Rectal smooth muscle tissue (tissue), 1 donor: ENCODE measurements around the gene CDC42.
A peak's percentile ranks its signal among the peaks of the same experiment; 100 is the strongest.

ENCODE experiments used
- H3K27ac ChIP-seq: one replicate; pipeline ENCODE4 v1.7.0; 2013; ENCODE audit warnings: low read depth, low read length, inconsistent platforms
- H3K27me3 ChIP-seq: one replicate; pipeline ENCODE4 v1.7.0; 2013; ENCODE audit warnings: low read length; ENCODE audit not compliant: control insufficient read depth, insufficient read depth
- H3K36me3 ChIP-seq: one replicate; pipeline ENCODE4 v1.7.0; 2013; ENCODE audit warnings: low read length; ENCODE audit not compliant: control insufficient read depth, insufficient read depth
- H3K4me1 ChIP-seq: one replicate; pipeline ENCODE4 v1.7.0; 2013; ENCODE audit warnings: low read length; ENCODE audit not compliant: control insufficient read depth, insufficient read depth
- H3K4me3 ChIP-seq: one replicate; pipeline ENCODE4 v1.7.0; 2013; ENCODE audit warnings: low read length
- H3K9ac ChIP-seq: one replicate; pipeline ENCODE4 v1.7.0; 2013; ENCODE audit warnings: low read length

Gene CDC42

GRCh38 chr1:22043198-22043769 lies 9.2 kb upstream of the CDC42 start:
- no peak overlapping the region for H3K27ac ChIP-seq
- no peak overlapping the region for H3K9ac ChIP-seq
- peaks cover 5% of the 10 kb centered on the region for H3K4me1 ChIP-seq
- H3K27me3 ChIP-seq: no peaks in the 10 kb centered on the region
- no peak overlapping the region for H3K4me3 ChIP-seq
- H3K36me3 ChIP-seq: no peaks in the 10 kb centered on the region

- Histone ChIP-seq H3K27me3 (no peaks in the 10 kb centered on the region), H3K27ac (no peak overlapping the region), H3K36me3 (no peaks in the 10 kb centered on the region), H3K4me3 (no peak overlapping the region), H3K9ac (no peak overlapping the region), H3K4me1 (peaks cover 3% of the 10 kb centered on the region)
Measured at GRCh38 chr1:22044690-22045420, 7.7 kb upstream of the CDC42 start.

DNA sequence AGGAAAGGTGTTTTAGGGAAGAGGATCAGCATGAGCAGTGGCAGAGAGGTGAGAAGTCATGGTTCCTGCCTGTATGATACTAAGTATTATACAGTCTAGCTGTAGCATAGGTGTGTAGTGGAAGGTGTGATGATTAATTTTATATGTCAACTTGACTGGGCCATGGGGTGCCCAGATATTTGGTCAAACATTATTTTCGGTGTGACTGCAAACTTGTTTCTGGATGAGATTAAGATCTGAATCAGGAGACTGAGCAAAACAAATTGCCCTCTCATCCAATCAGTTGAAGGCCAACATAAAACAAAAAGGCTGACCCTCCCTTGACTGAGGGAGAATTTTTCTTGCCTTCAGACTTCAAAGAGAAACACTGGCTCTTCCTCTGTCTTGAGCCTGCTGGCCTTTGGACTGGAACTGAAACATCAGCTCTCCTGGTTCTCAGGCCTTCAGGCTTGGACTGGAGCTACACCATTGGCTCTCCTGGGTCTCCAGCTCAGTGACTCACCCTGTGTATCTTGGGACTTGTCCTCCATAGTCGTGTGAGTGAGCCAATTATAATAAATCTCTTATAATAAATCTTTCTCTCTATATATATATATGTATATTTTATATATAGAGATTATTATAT lies 6.8 kb upstream of the CDC42 start:
- H3K4me3 ChIP-seq: no peak overlapping the region
- no peak overlapping the region for H3K27ac ChIP-seq
- no peaks in the 10 kb centered on the region for H3K4me1 ChIP-seq
- H3K9ac ChIP-seq: no peak overlapping the region
- H3K36me3 ChIP-seq: no peaks in the 10 kb centered on the region
- no peaks in the 10 kb centered on the region for H3K27me3 ChIP-seq

DNA sequence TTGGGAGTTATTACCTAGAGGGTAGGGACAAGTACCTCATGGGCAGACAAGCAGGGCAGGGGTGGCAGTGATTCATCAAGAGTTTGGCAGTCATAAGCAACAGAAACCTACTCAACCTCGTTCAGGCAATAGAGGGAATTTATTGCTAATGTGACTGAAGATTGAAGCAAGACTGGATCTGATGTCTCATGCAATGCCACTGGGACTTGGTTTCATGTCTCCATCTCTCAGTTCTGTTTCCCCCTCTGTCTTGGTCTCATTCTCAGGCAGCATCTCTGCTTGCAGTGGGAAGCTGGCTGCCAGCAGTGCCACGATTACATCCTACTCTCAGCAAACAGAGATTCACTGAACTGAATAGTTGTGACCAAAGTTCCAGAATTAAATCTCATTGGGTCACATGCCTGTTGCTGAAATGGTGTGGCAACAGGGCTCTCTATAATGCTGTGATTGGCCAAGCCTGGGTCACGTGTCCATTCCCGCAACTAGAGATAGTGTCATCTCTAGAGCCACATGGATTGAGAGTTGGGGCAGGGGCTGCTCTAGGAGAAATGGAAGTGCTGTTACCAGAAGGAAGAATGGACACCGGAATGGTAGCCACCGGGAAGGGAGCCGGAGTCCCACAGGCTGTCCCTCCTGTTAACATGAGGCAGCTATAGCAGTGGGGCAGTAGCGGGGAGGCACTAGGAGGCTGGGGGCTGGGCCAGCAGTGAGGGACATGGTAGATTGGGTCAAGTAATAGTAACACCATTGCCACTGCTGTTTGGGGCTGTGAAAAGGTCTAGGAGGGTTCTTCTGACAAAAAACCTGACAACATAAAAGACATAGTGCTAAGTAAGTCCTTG lies 3.9 kb upstream of the CDC42 start:
- Histone ChIP-seq H3K27ac (no peak overlapping the region), H3K27me3 (no peaks in the 10 kb centered on the region), H3K4me3 (no peak overlapping the region), H3K9ac (no peak overlapping the region), H3K36me3 (no peaks in the 10 kb centered on the region), H3K4me1 (no peaks in the 10 kb centered on the region)

DNA sequence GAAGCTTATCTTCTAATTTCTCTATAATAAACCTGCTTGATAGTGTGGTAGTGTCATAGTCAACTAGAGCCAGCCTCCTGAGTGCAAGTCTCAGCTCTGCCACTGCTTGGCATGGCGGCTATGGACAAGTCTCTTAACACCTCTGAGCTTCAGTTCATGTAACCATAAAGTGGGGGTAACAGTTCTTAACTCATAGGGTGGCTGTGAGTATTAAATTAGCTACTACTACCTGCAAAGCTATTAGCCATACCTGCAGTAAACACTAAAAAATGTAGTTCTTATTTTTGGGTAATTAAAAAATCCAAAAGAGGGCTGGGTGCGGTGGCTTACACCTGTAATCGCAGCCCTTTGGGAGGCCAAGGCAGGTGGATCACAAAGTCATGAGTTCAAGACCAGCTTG lies 2.2 kb upstream of the CDC42 start:
- Histone ChIP-seq H3K4me3 (no peak overlapping the region), H3K27ac (no peak overlapping the region), H3K9ac (no peak overlapping the region), H3K36me3 (no peaks in the 10 kb centered on the region), H3K4me1 (peaks cover 1% of the 10 kb centered on the region), H3K27me3 (no peaks in the 10 kb centered on the region)

DNA sequence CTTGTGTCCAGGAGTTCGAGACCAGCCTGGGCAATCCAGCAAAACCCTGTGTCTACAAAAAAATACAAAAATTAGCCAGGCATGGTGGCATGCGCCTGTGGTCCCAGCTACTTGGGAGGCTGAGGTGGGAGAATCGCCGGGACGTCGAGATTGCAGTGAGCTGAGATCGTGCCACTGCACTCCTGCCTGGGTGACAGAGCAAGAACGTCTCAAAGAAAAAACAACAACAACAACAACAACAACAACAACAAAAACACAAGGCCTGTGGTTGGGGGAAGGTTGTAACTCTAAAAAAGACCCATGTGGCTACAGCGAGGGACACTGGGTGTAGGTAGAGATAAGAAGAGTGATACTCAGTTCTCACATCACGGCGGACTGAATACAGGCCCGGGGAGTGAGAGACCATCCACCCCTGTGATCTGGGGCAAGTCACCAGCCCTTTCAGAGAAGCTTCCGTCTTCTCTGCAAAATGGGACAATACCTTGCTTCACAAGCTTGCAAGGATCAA lies 848 bp upstream of the CDC42 start:
- H3K36me3 ChIP-seq: no peaks in the 10 kb centered on the region
- H3K4me1 ChIP-seq: peaks cover 13% of the 10 kb centered on the region
- H3K27me3 ChIP-seq: no peaks in the 10 kb centered on the region
- H3K9ac ChIP-seq: no peak overlapping the region
- no peak overlapping the region for H3K27ac ChIP-seq
- no peak overlapping the region for H3K4me3 ChIP-seq

- peak overlapping the region; percentile 99 for H3K27ac ChIP-seq
- H3K27me3 ChIP-seq: no peaks in the 10 kb centered on the region
- peak overlapping the region; percentile 59 for H3K9ac ChIP-seq
- H3K36me3 ChIP-seq: no peaks in the 10 kb centered on the region
- peaks cover 15% of the 10 kb centered on the region for H3K4me1 ChIP-seq
- H3K4me3 ChIP-seq: peak overlapping the region; percentile 83
Measured at GRCh38 chr1:22053017-22053860, 730 bp downstream of the CDC42 start.

- Histone ChIP-seq H3K4me1 (peaks cover 15% of the 10 kb centered on the region), H3K27ac (peak overlapping the region; percentile 99), H3K36me3 (no peaks in the 10 kb centered on the region), H3K4me3 (peak overlapping the region; percentile 83), H3K27me3 (no peaks in the 10 kb centered on the region), H3K9ac (peak overlapping the region; percentile 28)
Measured at GRCh38 chr1:22053861-22054770, 1.6 kb downstream of the CDC42 start.

- peak overlapping the region; percentile 6 for H3K4me3 ChIP-seq
- H3K4me1 ChIP-seq: peaks cover 15% of the 10 kb centered on the region
- H3K27ac ChIP-seq: no peak overlapping the region
- H3K27me3 ChIP-seq: no peaks in the 10 kb centered on the region
- no peak overlapping the region for H3K9ac ChIP-seq
- H3K36me3 ChIP-seq: no peaks in the 10 kb centered on the region
Measured at GRCh38 chr1:22055463-22055862, 3.0 kb downstream of the CDC42 start.

- peak overlapping the region; percentile 4 for H3K4me3 ChIP-seq
- no peak overlapping the region for H3K27ac ChIP-seq
- H3K36me3 ChIP-seq: no peaks in the 10 kb centered on the region
- H3K9ac ChIP-seq: no peak overlapping the region
- H3K27me3 ChIP-seq: no peaks in the 10 kb centered on the region
- H3K4me1 ChIP-seq: peaks cover 15% of the 10 kb centered on the region
Measured at GRCh38 chr1:22056043-22056442, 3.5 kb downstream of the CDC42 start.

DNA sequence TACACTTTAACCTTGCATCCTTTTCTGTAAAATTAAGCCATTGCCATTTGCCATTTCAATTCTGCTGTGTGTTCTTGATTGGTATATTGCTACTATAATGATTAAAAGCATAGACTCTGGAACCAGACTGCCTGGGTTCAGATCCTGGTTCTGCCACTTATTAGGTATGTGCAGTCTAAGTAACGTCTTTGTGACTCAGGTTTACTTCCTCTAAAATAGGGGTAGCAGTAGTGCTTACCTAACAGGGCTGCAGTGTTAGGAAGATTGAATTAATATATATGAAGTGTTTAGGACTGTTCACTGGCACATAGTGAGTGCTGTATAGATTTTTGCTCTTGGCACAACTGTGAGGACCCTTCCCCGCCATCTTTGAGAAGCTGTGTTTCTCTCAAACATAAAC lies 4.4 kb downstream of the CDC42 start:
- no peaks in the 10 kb centered on the region for H3K36me3 ChIP-seq
- H3K4me3 ChIP-seq: no peak overlapping the region
- H3K27me3 ChIP-seq: no peaks in the 10 kb centered on the region
- peaks cover 15% of the 10 kb centered on the region for H3K4me1 ChIP-seq
- H3K9ac ChIP-seq: no peak overlapping the region
- H3K27ac ChIP-seq: no peak overlapping the region
